Lower lobe of right lung (tissue), 2 donors: ENCODE data around the gene TMEM107. TPM values are rescaled to one million over a fixed set of nuclear protein-coding genes. Genes with fewer than 3 reads are reported as not detected.

Experiments used
- ATAC-seq, 2 donors: fragments of 200-7000 bp; cut with Tn5 transposase; one replicate each; pipeline ENCODE4 v1.9.1; 2020 to 2022; ENCODE audit warnings: mild to moderate bottlenecking in 2 of 2, moderate library complexity in 2 of 2
- DNase-seq: peaks from one replicate; pipeline ENCODE4 v3.0.0-alpha.2; 2020
- H3K27ac ChIP-seq: fragments of 200-600 bp; one replicate; pipeline ENCODE4 v1.8.0; 2022
- H3K27me3 ChIP-seq: fragments of 200-600 bp; one replicate; pipeline ENCODE4 v1.8.0; 2022; ENCODE audit warnings: low read depth
- H3K36me3 ChIP-seq: fragments of 200-600 bp; one replicate; pipeline ENCODE4 v1.8.0; 2022; ENCODE audit warnings: mild to moderate bottlenecking
- H3K4me1 ChIP-seq: fragments of 200-600 bp; one replicate; pipeline ENCODE4 v1.8.0; 2022
- H3K4me3 ChIP-seq: fragments of 200-600 bp; one replicate; pipeline ENCODE4 v1.8.0; 2022; ENCODE audit warnings: mild to moderate bottlenecking
- H3K9me3 ChIP-seq: fragments of 200-600 bp; one replicate; pipeline ENCODE4 v1.8.0; 2022
- intact Hi-C: fragments of 100-400 bp; cut with DNase I; formaldehyde crosslinking; loops from one replicate; pipeline ENCODE4 v1.11.0; 2022
- total RNA-seq: library from RNA; stranded (reverse); fragmentation: NEBNext Ultra II Directional; extraction: Animal tissue kit (Norgen Biotek cat#: 25700); gene quantifications from one replicate; pipeline ENCODE4 v1.2.1, GENCODE V29; 2021
- TF ChIP-seq, protein P1 (sequence below): fragments of 200-600 bp; IDR thresholded peaks from one replicate; pipeline ENCODE4 v1.8.0; 2022; ENCODE audit warnings: antibody characterized with exemption, mild to moderate bottlenecking
- donor health status: DM: no; HTN: yes; CAD: no; lungs with severe emphysema.

TMEM107 gene
- total RNA-seq, 1 donor from 2014 or later = 12.9 TPM

DNA sequence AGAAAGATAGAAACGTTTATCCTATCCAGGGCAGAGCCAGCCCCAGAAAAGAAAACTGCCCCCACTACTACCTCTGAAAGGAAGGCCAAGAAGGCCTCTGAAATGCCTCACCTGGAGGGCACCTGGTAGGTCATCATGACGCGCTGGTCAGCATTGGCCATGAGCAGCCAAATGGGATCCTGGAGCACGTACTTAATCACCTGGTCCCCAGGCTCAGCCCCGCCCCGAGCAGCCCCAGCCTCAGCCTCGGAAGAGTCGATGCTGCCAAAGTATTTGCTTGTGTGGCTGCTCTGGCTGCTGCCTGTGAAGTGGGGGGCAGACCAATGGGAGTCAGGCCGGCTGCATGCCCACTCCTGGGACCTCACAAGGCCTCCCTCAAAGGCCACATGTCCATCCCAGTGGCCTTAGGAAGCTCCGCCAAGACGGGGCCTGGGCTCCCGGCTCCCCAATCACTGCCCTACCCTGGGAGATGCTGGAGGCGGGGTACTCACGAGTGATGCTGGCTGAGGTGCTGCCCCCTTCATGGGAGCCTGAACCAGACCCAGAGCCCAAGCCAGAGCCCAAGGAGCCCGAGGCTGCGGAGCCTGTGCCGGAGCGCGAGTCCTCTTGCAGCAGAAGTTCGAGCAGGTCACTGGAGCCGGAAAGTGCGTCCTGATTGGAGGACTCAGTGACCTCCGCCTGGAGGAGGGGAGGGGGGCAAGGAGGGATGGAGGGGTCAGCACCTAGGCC is 33.9 kb downstream of the TMEM107 start:
- no peaks in the 10 kb centered on the region for H3K27me3 ChIP-seq
- H3K9me3 ChIP-seq = no peaks in the 10 kb centered on the region
- TF ChIP-seq, protein P1, sequence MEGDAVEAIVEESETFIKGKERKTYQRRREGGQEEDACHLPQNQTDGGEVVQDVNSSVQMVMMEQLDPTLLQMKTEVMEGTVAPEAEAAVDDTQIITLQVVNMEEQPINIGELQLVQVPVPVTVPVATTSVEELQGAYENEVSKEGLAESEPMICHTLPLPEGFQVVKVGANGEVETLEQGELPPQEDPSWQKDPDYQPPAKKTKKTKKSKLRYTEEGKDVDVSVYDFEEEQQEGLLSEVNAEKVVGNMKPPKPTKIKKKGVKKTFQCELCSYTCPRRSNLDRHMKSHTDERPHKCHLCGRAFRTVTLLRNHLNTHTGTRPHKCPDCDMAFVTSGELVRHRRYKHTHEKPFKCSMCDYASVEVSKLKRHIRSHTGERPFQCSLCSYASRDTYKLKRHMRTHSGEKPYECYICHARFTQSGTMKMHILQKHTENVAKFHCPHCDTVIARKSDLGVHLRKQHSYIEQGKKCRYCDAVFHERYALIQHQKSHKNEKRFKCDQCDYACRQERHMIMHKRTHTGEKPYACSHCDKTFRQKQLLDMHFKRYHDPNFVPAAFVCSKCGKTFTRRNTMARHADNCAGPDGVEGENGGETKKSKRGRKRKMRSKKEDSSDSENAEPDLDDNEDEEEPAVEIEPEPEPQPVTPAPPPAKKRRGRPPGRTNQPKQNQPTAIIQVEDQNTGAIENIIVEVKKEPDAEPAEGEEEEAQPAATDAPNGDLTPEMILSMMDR = no peak
- no peak for ATAC-seq
- peaks cover 31% of the 10 kb centered on the region for H3K4me1 ChIP-seq
- no peak overlapping the region for H3K27ac ChIP-seq
- H3K4me3 ChIP-seq = no peak overlapping the region
- peak; percentile 46 for DNase-seq
- H3K36me3 ChIP-seq = peaks cover 82% of the 10 kb centered on the region
- intact Hi-C loops = no loop called here

DNA sequence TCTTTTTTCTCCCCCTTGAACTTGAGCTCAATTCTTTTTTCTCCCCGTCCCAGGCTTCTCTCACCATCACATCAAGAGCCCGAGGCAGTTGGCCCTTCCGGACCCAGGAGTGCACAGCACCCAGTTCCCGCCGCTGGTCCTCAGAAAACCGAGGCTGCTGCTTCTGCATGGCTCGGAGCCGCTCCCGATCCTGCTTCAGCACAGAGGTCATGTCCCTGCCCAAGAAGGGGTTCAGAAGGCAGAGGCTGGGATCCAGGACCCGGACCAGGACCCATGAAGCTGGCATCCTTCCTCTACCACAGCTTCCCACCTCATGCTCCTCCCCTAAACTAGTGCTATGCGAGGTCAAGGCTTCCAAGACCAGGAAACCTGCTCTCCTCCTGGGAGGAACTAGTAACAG is 34.4 kb downstream of the TMEM107 start:
- H3K4me3 ChIP-seq = no peak overlapping the region
- intact Hi-C loops = no loop called here
- H3K27me3 ChIP-seq = no peaks in the 10 kb centered on the region
- no peak for ATAC-seq
- TF ChIP-seq, protein P1 = no peak
- no peak overlapping the region for H3K27ac ChIP-seq
- H3K36me3 ChIP-seq = peaks cover 76% of the 10 kb centered on the region
- H3K4me1 ChIP-seq = peaks cover 31% of the 10 kb centered on the region
- no peaks in the 10 kb centered on the region for H3K9me3 ChIP-seq
- DNase-seq = peak; percentile 48

DNA sequence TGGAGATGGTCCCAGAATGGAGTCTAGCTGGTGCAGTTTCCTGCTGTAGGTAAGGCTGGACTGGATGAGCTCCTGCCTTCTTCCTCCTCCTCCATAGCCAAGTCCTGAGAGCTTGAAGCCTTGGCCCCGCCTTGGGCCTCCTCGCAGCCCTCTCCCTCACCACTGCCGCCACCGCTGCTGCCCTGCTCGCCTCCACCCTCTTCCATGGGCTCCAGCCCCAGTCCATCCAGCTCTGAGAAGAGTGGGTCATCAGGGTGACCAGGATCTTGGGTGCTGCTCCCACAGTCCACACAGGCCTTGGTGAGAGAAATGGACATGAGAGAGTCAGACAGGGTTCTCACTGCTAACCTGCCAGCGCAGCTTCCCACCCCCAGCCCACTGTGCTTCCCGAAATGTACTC is 35.1 kb downstream of the TMEM107 start:
- H3K36me3 ChIP-seq = peaks cover 69% of the 10 kb centered on the region
- no peaks in the 10 kb centered on the region for H3K9me3 ChIP-seq
- H3K4me1 ChIP-seq = peaks cover 31% of the 10 kb centered on the region
- H3K27me3 ChIP-seq = no peaks in the 10 kb centered on the region
- DNase-seq = peak; percentile 42
- no peak overlapping the region for H3K4me3 ChIP-seq
- peak overlapping the region; percentile 3 for H3K27ac ChIP-seq
- no peak for ATAC-seq
- TF ChIP-seq, protein P1 = no peak
- intact Hi-C loops = no loop called here

DNA sequence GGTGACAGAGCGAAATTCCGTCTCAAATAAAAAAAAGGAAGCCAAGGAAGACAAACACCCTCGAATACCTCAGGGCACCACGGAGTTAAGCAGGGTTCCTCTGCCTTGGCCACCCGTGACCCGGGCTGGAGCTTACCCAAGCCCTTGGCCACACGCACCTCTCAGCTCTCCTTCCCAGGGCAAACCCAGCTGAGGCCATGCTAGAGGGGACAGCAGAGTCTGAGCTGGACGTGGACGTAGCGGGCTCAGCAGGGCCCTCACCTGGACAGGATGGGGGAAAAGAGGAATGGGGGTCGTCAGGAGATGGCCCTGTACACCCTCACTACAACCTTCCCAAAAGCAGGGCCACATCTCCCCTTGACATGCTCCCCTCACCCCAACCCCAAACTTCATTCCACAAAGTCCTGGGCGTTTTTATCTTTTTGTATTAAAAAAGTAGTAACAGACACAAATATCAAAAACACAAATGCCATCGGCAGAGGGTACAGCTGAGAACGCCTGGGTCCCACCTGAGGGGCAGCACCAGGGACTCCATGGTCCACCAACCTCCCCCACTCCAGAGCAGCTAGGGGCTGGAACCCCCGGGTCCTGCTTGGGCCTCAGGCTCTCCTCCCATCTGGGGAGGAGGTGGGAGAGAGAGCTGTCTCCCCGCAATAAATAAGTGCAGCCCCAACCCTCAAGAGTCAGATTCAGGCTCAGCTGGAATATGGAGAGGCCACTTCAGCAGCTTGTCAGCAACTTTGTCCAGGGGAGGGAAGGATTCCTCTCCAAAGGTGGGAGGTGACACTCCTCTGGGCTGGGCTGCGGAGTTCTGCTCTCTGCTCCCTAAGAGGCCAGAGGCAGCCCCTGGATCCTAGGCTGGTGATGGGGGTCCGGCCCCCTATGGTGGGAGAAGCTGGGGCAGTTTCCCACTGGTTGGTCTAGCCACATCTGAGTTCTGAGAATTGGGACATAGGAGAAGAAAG is 35.8 kb downstream of the TMEM107 start:
- Histone ChIP-seq H3K27ac (peak overlapping the region; percentile 24), H3K27me3 (no peaks in the 10 kb centered on the region), H3K9me3 (no peaks in the 10 kb centered on the region), H3K36me3 (peaks cover 62% of the 10 kb centered on the region), H3K4me3 (no peak overlapping the region), H3K4me1 (peaks cover 31% of the 10 kb centered on the region)
- DNase-seq (peak; percentile 56), ATAC-seq (no peak)
- intact Hi-C loops = no loop called here
- TF ChIP-seq, protein P1 = no peak

DNA sequence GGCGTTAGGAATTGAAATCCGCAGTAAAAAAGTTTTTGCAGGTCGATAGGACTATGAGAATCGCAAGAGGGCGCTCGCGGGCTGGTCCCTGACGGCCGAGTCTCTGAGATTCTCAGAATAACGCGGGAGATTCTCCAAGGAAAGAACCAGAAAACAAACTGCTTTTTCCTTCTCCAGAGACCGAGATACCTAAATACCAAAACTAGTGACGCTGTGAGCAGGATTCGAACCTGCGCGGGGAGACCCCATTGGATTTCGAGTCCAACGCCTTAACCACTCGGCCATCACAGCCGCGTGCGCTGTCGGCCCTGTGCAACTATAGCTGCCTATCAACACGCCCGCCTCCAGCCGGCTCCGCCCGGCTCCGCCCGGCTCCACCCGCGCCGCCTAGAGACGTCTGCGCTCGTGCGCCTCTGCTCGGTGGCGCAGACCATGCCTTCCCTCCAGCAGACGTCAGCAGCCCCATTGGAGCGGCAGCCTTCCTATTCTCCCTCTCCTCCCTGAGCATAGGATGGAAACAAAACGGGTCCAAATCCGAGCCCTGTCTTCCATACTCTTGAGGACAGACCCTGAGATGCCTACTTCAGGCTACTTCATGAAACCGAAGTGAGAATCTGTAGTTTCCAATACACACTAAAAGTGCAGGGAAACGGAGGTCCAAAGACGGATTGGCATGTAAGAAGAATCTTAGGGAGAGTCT is 37.4 kb downstream of the TMEM107 start:
- Histone ChIP-seq H3K4me3 (peak overlapping the region; percentile 39), H3K27ac (peak overlapping the region; percentile 69), H3K27me3 (no peaks in the 10 kb centered on the region), H3K4me1 (peaks cover 31% of the 10 kb centered on the region), H3K9me3 (no peaks in the 10 kb centered on the region), H3K36me3 (peaks cover 47% of the 10 kb centered on the region)
- peak; percentile 93 to 94 for ATAC-seq
- peak; percentile 95 for DNase-seq
- TF ChIP-seq, protein P1 = peak; percentile 87
- intact Hi-C loops = no loop called here
